ENCODE measurements around the gene NPIPB9.
"Not testable (repeated sequence)": the region's sequence is repeated elsewhere in the genome, so short reads cannot be mapped to it uniquely, and the experiment has no call there.

DNA sequence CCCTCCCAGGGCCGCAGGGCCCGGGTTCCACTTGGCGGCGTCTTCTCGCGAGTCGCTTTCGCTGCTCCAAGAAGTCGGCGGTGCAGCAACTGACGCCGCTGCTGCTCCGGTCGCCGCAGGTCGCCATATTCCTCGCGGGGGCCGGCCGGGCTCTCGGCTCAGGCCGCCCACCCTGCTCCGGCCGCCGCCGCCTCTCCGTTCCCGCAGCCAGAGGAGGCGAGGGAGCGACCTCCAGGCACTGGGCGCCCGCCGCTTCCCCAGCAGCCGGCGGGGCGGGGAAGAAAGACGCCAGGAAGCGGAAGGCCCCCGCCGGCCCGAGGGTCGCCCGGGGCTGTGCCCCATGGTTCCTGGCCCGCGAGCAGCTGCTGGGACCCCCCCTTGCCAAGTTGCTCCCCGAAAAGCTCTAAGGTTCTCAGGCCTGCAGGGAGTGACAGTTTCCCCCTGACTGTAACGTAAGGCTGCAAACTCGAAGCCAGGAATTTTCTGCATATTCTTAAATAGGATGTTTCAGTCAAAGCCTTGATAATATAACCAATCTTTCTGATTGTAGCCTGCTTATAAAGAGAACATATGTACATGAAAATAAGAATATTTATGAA, 1.0 kb upstream of the NPIPB9 start:
- TF ChIP-seq, protein P1, sequence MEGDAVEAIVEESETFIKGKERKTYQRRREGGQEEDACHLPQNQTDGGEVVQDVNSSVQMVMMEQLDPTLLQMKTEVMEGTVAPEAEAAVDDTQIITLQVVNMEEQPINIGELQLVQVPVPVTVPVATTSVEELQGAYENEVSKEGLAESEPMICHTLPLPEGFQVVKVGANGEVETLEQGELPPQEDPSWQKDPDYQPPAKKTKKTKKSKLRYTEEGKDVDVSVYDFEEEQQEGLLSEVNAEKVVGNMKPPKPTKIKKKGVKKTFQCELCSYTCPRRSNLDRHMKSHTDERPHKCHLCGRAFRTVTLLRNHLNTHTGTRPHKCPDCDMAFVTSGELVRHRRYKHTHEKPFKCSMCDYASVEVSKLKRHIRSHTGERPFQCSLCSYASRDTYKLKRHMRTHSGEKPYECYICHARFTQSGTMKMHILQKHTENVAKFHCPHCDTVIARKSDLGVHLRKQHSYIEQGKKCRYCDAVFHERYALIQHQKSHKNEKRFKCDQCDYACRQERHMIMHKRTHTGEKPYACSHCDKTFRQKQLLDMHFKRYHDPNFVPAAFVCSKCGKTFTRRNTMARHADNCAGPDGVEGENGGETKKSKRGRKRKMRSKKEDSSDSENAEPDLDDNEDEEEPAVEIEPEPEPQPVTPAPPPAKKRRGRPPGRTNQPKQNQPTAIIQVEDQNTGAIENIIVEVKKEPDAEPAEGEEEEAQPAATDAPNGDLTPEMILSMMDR (conservative IDR thresholded peaks at IDR 0.05; ENCODE audit: low read depth, low read length) = not testable (repeated sequence)
- not testable (repeated sequence) for TF ChIP-seq CHD1 (IDR thresholded peaks at IDR 0.05; ENCODE audit: low read depth, low read length); MAZ (IDR thresholded peaks at IDR 0.05; ENCODE audit: borderline replicate concordance, low read depth, low read length); RFX5 (IDR thresholded peaks at IDR 0.05; ENCODE audit: low read depth, low read length)
